ENCODE measurements around the gene OR13C2.
A peak's percentile ranks its signal among the peaks of the same experiment; 100 is the strongest.
"Not testable (repeated sequence)": the region's sequence is repeated elsewhere in the genome, so short reads cannot be mapped to it uniquely, and the experiment has no call there.

The OR13C2 gene

DNA sequence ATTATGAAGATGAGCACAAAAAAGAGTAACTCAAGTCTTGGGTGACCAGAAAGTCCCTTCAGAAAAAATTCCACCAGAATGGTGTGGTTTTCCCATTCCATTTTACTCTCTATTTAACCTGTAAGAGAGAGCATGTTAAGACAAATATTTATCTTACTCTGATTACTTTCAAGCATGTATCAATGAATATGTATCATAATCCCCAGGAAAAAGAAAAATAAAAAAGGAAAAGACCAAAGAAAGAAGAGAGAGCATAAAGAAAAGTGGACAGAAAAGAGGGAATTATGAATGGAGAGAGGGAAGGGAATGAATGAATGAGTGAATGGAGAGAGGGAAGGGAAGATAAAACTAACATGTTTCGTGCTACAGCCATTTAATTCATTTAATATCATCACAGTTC, at the start of gene OR13C2:
OR13C2 (minus strand) TSS at position 101 of the 400 bp plus-strand sequence; CDS start at position 101, 0 bp downstream.
- DNase-seq: not testable (repeated sequence)

DNA sequence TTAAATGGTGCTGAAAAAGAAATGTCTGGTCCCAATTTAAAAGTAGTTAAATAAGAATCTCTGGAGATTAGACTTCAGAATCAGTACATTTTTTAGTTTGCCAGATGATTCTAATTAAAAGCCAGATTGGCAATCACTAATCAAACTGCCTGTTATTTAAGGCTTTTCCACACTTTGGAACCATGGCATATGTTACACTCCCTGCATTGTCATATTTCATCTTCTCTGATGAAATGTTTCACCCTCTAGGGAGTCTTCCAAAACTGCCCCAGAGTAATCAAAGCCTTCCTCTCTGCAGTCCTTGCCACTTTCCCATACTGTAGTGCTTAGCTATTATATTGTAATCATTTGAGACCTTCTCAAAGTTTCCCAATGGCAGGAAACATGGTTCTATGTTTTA, 30.0 kb upstream of the OR13C2 start:
- no peak for DNase-seq

GRCh38 chr9:104633976-104634520, 28.6 kb upstream of the OR13C2 start:
- DNase-seq: no peak

DNA sequence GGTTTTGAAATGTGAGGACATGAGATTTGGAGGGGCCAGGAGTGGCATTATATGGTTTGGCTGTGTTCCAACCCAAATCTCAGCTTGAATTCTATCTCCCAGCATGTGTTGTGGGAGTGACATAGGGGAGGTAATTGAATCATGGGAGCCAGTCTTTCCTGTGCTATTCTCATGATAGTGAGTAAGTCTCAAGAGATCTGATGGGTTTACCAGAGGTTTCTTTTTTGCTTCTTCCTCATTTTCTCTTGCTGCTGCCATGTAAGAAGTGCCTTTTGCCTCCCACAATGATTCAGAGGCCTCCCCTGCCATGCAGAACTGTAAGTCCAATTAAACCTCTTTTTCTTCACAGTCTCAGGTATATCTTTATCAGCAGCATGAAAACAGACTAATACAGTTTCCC, 20.5 kb upstream of the OR13C2 start:
- DNase-seq: not testable (repeated sequence)

DNA sequence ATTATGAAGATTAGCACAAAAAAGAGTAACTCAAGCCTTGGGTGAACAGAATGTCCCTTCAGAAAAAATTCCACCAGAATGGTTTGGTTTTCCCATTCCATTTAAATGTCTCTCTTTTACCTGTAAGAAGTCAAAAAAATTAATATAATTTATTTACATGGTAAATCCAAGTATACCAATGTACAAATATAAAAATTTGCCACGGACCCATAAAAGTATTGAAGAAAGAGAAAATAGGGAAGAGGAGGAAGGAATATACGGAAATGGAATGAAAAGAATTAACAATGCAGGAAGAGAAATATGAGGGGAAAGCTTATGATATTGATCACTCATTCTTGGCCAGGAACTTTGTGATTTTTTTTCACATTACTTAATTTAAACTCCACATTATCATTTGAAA, 12.7 kb upstream of the OR13C2 start, which contains the start of gene OR13C9:
OR13C9 (minus strand) TSS at position 101 of the 400 bp plus-strand sequence; CDS start at position 101, 0 bp downstream.
- DNase-seq: no peak

GRCh38 chr9:104617418-104617817, 12.0 kb upstream of the OR13C2 start:
- no peak for DNase-seq

DNA sequence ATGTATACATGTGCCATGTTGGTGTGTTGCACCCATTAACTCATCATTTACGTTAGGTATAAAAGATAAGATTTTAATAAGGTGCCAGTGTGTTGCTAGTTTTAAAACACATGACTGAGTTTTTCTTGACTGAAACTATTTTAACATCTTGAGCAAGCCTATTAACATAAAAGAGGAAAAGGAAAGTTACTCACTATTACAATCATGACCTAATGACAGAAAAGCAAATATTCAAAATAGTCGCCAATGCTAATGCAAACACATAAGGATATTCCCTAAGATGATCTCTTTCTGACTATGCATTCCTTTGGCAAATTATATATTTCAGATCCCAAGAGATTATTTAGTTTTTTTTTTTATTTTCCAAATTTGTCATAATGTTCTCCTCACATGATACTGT, 5.8 kb upstream of the OR13C2 start:
- no peak for DNase-seq

DNA sequence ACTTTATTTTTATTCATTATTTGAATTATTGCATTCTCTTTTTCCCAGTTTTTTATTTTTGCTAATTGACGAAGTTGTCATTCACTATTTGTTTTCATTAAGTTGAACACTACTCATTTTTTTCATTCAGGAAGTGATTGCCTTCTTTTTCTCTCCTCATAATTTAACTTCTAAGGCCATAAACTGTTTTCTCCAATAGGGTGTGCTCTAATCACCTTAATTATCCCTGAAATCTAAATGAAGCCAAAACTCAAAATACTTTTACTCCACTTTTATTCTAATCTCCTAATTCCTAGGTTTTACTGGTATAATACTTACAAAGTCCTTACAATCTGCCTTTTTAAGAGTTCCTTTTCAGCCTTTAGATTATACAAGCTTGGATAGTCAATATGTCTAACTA, 2.9 kb upstream of the OR13C2 start:
- DNase-seq: no peak

GRCh38 chr9:104606152-104606551, 725 bp upstream of the OR13C2 start:
- DNase-seq: no peak

DNA sequence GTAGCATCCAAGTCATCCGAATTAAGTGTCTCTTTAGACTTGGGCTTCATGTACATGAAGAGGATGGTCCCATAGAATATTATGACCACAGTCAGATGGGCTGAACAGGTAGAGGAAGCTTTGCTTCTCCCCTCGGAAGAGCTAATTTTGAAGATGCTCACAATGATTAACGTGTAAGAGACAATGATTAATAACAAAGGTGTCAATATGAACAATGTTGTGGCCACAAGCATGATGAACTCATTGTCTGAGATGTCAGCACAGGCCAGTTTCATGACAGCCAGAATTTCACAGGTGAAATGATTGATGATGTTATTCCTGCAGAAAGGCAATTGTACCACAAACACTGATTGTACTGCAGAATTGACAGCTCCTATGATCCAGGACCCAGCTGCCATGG, 626 bp downstream of the OR13C2 start:
- DNase-seq: no peak

DNA sequence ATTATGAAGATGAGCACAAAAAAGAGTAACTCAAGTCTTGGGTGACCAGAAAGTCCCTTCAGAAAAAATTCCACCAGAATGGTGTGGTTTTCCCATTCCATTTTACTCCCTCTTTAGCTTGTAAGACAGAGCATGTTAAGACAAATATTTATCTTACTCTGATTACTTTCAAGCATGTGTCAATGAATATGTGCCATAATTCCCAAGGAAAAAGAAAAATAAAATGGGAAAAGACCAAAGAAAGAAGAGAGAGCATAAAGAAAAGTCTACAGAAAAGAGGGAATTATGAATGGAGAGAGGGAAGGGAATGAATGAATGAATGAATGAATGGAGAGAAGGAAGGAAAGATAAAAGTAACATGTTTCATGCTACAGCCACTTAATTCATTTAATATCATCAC, 6.1 kb downstream of the OR13C2 start, which contains the start of gene OR13C5:
OR13C5 (minus strand) TSS at position 101 of the 400 bp plus-strand sequence; CDS start at position 101, 0 bp downstream.
- DNase-seq: not testable (repeated sequence)

- DNase-seq: not testable (repeated sequence)
These were observed 6.7 kb downstream of the OR13C2 start for GRCh38 chr9:104598749-104599148.

GRCh38 chr9:104589626-104590025, 15.8 kb downstream of the OR13C2 start:
- no peak for DNase-seq

- DNase-seq: peak; percentile 43
These were observed 18.8 kb downstream of the OR13C2 start for GRCh38 chr9:104586496-104587180.

- no peak for DNase-seq
These were observed 24.9 kb downstream of the OR13C2 start for GRCh38 chr9:104580562-104580961.

DNA sequence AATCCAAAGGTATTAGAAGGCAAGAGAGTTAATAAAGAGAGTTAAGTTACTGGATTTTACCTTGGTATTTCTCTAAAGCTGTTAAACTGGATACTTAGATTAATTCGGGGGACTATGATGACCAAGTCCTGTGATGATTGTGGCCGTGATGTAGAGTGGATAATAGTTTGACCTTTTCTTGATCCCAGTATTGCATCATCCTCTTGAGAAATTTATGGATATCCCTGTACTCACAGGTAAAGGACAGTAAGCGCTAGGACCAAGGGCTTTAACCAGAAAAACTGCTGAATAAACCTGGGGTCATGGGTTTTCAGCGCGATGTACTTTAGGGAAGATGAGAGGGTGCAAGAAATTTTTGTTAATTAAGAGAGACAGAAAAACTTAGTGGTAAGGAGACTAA, 28.2 kb downstream of the OR13C2 start:
- no peak for DNase-seq

DNA sequence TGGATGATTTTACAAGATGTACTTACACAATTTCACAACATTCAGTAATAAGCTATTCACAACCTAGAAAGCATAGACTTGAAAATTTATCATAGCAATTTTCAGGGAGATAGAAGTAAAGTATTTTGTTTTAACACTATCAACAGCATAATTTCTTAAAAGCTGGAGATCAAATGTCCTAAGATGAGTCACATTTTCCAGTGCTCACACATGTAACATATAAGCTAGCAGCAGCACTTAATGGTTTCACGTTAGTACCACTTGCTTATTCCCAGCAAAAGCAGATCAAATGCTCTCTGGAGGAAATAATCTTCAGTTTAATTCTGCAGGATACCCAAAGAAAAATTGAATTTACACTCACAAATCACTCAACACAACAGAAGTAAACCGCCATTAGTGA, 30.0 kb downstream of the OR13C2 start:
- no peak for DNase-seq

DNA sequence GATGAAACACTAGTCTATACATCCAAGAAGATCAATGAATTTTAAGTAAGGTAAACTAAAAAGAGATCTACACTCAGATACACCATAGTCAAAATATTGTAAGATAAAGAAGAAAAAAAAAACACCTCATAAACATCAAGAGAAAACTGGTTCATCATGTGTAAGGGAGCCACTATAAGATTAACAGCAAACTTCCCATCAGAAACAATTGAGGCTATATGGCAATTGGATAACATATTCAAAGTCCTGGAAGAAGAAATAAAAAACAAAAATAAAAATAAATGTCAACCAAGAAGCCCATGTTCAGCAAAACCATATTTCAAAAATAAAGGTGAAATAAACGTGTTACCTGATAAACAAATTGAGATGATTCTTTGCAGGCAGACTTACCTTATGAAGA, 32.8 kb downstream of the OR13C2 start:
- no peak for DNase-seq

GRCh38 chr9:104568868-104569267, 36.6 kb downstream of the OR13C2 start, which contains the start of gene OR13C8:
TSS of gene OR13C8 (plus strand) at chr9:104569168. CDS start at chr9:104569168, 0 bp downstream.
- DNase-seq: no peak

DNA sequence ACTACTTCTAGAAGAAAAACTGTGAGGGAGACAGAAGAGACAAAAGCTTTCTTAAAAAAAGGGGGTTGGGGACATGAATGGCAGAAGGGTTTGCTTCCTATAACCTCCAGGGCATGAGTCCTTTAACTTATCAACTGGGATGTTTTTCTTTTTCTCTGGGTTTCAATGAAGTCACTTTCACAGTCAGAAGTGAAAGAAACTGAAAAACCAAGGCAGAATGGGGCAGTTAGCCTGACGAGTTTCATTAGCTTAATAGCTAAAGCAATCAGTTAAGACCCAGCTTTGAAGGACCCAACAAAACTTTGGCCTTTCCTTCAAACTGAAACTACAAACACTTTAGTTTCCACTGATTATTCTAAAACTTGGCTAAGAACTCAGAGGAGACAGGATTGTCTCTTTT, 41.1 kb downstream of the OR13C2 start:
- DNase-seq: no peak

DNA sequence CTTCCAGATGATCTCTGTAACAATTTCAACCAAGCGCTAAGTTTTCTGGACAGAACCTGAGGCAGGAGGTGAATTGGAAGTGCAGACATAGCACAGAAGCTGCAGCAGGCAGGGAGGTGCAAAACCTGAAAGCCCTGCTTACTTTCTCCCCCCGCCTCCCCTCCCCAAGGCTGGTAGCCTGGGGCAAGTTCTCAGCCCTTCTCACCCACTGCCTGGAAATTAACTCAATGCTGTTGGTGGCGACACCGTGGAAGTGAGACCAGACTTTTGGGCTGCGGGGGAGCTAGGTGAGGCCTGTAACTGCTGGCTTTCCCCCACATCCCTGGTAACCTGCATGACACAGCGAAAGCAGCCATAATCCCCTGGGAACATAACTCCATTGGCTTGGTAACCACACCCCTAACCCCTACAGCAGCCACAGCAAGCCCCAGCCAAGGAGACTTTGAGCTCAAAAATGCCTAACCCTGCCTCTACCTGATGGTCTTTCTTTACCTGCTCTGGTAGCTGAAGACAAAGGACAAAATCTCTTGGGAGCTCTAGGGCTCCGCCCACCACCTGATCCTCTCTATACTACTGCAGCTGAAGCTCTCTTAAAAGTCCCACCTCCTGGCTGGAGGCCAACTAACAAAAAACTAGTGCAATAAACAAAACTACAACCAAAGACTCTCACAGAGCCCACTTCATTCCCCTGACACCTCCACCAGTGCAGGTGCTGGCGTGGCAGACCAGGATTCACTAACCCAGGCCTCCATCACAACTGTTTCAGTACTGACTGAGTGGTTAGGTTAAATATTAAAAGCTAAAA, 48.4 kb downstream of the OR13C2 start:
- DNase-seq: no peak

GRCh38 chr9:104555521-104555920, 49.9 kb downstream of the OR13C2 start:
- DNase-seq: no peak

Data from right forelimb (tissue), 1 donor.